ENCODE measurements around the gene DDX23.

Gene DDX23

DNA sequence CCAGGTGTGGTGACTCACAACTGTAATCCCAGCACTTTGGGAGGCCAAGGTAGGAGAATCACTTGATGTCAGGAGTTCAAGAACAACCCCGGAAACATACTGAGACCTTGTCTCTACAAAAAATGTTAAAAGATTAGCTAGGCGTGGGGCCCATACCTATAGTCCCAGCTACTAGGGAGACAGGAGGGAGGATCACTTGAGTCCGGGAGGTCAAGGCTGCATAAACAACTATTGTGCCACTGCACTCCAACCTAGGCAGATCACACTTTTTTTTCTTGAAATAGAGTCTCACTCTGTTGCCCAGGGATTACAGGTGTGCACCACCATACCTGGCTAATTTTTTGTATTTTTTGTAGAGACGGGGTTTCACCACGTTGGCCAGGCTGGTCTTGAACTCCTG lies 7.6 kb upstream of the DDX23 start:
- Histone ChIP-seq H3F3A (ENCODE audit: insufficient read depth, low read length) (no peaks in the 10 kb centered on the region), H3K27me3 (ENCODE audit: insufficient read depth, low read length) (no peaks in the 10 kb centered on the region), H3K4me3 (ENCODE audit: low read depth, low read length, poor library complexity, severe bottlenecking) (no peak overlapping the region), H3K9me2 (ENCODE audit: low read depth, low read length) (no peaks in the 10 kb centered on the region), H3K4me1 (ENCODE audit: insufficient read depth, low read length, severe bottlenecking) (peaks cover 14% of the 10 kb centered on the region), H3K79me2 (ENCODE audit: insufficient read depth, low read length) (no peaks in the 10 kb centered on the region), H3K9ac (ENCODE audit: low read length) (no peak overlapping the region), H3K36me3 (ENCODE audit: insufficient read depth, low read length) (no peaks in the 10 kb centered on the region), H3K9me3 (ENCODE audit: low read length) (no peaks in the 10 kb centered on the region), H4K20me1 (ENCODE audit: insufficient read depth, low read length) (no peaks in the 10 kb centered on the region), H3K4me2 (ENCODE audit: low read length) (no peak overlapping the region), H3K27ac (ENCODE audit: low read depth, low read length, poor library complexity, severe bottlenecking) (no peak overlapping the region), H2AFZ (ENCODE audit: low read length) (no peak overlapping the region)
- TF ChIP-seq, protein P1, sequence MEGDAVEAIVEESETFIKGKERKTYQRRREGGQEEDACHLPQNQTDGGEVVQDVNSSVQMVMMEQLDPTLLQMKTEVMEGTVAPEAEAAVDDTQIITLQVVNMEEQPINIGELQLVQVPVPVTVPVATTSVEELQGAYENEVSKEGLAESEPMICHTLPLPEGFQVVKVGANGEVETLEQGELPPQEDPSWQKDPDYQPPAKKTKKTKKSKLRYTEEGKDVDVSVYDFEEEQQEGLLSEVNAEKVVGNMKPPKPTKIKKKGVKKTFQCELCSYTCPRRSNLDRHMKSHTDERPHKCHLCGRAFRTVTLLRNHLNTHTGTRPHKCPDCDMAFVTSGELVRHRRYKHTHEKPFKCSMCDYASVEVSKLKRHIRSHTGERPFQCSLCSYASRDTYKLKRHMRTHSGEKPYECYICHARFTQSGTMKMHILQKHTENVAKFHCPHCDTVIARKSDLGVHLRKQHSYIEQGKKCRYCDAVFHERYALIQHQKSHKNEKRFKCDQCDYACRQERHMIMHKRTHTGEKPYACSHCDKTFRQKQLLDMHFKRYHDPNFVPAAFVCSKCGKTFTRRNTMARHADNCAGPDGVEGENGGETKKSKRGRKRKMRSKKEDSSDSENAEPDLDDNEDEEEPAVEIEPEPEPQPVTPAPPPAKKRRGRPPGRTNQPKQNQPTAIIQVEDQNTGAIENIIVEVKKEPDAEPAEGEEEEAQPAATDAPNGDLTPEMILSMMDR (IDR thresholded peaks at IDR 0.05; ENCODE audit: low read length), result no peak
- TF ChIP-seq EZH2 (IDR thresholded peaks at IDR 0.05; ENCODE audit: borderline replicate concordance, low read length), result no peak

DNA sequence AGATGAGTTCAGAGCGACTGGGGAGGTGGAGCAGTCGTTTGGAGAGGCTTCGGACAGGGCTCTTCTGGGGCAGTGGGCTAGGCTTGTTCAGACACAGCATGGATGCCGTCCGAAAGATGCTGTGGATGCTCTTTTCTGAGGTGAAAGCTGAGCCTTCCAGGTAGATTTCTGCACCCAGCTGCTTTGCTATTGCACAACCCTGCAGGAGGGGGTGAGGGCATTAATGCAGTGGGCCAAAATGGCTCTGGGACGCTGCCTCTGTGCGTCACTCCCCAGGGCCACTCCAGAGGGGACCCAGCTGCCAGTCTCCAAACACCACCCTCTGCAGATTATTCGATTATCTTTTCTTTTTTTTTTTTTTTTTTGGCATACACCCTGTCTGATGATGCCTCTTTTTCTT lies 6.1 kb upstream of the DDX23 start:
- H3K4me2 ChIP-seq (ENCODE audit: low read length), result no peak overlapping the region
- no peaks in the 10 kb centered on the region for H3K9me2 ChIP-seq (ENCODE audit: low read depth, low read length)
- no peak overlapping the region for H2AFZ ChIP-seq (ENCODE audit: low read length)
- H3K27ac ChIP-seq (ENCODE audit: low read depth, low read length, poor library complexity, severe bottlenecking), result no peak overlapping the region
- H3K4me3 ChIP-seq (ENCODE audit: low read depth, low read length, poor library complexity, severe bottlenecking), result no peak overlapping the region
- no peaks in the 10 kb centered on the region for H3F3A ChIP-seq (ENCODE audit: insufficient read depth, low read length)
- no peaks in the 10 kb centered on the region for H3K9me3 ChIP-seq (ENCODE audit: low read length)
- peaks cover 11% of the 10 kb centered on the region for H3K4me1 ChIP-seq (ENCODE audit: insufficient read depth, low read length, severe bottlenecking)
- H3K9ac ChIP-seq (ENCODE audit: low read length), result no peak overlapping the region
- TF ChIP-seq, protein P1 (IDR thresholded peaks at IDR 0.05; ENCODE audit: low read length), result no peak
- TF ChIP-seq EZH2 (IDR thresholded peaks at IDR 0.05; ENCODE audit: borderline replicate concordance, low read length), result no peak
- H4K20me1 ChIP-seq (ENCODE audit: insufficient read depth, low read length), result no peaks in the 10 kb centered on the region
- no peaks in the 10 kb centered on the region for H3K27me3 ChIP-seq (ENCODE audit: insufficient read depth, low read length)
- no peaks in the 10 kb centered on the region for H3K36me3 ChIP-seq (ENCODE audit: insufficient read depth, low read length)
- no peaks in the 10 kb centered on the region for H3K79me2 ChIP-seq (ENCODE audit: insufficient read depth, low read length)

DNA sequence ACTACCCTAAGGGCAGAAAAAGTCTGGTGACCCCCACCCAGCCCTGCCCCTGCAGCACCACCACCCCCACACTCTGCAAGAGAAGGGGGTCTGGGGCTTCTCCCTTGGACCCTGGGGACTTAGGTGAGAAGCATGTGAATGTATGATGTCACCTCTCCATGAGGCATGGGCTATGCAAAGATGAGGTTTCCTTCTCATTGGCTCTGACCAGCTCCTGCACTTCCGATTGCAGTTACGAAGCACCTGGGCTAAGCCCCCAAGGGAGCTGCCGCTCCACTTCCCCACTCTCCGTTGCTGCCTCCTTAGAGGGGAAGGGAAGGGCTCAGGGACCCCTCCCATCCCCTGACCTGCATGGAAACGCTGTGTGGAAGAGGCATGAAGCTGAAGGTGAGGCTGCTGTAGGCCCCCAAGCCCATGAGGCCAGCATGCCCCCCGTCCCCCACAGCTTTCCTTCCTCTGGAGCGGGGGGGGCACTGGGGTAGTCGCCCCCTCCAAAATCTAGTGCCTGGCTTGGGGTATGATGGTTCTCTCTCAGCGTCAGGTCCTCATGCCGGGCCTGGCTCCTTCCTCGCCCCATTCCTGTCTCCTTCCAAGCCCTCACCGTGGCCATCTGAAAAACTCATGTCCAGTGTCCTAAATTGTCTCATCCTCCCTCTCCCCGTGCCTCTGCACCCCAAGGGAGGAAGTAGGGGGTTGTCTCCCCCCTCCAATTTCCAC lies 5.5 kb upstream of the DDX23 start:
- no peaks in the 10 kb centered on the region for H3F3A ChIP-seq (ENCODE audit: insufficient read depth, low read length)
- no peaks in the 10 kb centered on the region for H3K27me3 ChIP-seq (ENCODE audit: insufficient read depth, low read length)
- H3K9me3 ChIP-seq (ENCODE audit: low read length), result no peaks in the 10 kb centered on the region
- no peak overlapping the region for H3K4me3 ChIP-seq (ENCODE audit: low read depth, low read length, poor library complexity, severe bottlenecking)
- H2AFZ ChIP-seq (ENCODE audit: low read length), result no peak overlapping the region
- H3K79me2 ChIP-seq (ENCODE audit: insufficient read depth, low read length), result no peaks in the 10 kb centered on the region
- H3K9me2 ChIP-seq (ENCODE audit: low read depth, low read length), result no peaks in the 10 kb centered on the region
- H3K27ac ChIP-seq (ENCODE audit: low read depth, low read length, poor library complexity, severe bottlenecking), result no peak overlapping the region
- no peaks in the 10 kb centered on the region for H4K20me1 ChIP-seq (ENCODE audit: insufficient read depth, low read length)
- H3K36me3 ChIP-seq (ENCODE audit: insufficient read depth, low read length), result no peaks in the 10 kb centered on the region
- H3K9ac ChIP-seq (ENCODE audit: low read length), result no peak overlapping the region
- no peak for TF ChIP-seq EZH2 (IDR thresholded peaks at IDR 0.05; ENCODE audit: borderline replicate concordance, low read length)
- TF ChIP-seq, protein P1 (IDR thresholded peaks at IDR 0.05; ENCODE audit: low read length), result no peak
- peak overlapping the region; percentile 9; the same call in 1 of the 2 replicates for H3K4me2 ChIP-seq (ENCODE audit: low read length)
- peaks cover 17% of the 10 kb centered on the region for H3K4me1 ChIP-seq (ENCODE audit: insufficient read depth, low read length, severe bottlenecking)

Data from OCI-LY1 (cell line).